GM18526 (cell line): ENCODE measurements around the gene MYO18B.

ENCODE experiments used
- POLR2A ChIP-seq: IDR thresholded peaks from 3 replicates; pipeline ENCODE4 v1.6.1; 2011; ENCODE audit not compliant: insufficient read length; ENCODE audit errors: extremely low read depth

MYO18B gene

DNA sequence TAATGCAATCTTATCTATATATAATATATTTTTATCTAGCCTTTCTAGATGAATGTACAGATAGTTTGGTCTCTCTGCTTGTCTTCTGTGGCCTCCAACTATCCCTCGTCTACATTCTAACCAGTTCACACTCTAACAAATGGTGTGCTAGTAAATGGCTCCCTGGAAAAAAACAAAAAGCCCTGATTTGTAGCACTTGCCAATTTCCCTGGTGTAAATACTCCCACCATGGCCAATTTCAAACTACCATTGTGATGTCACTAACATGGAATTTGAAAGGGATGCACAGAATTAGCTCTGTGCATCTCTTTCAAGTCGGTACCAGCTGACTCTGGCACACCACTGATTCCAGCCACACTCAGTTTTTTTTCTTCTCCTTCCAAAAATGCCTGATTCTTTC, 154.6 kb downstream of the MYO18B start:
- no peak for TF ChIP-seq POLR2A

DNA sequence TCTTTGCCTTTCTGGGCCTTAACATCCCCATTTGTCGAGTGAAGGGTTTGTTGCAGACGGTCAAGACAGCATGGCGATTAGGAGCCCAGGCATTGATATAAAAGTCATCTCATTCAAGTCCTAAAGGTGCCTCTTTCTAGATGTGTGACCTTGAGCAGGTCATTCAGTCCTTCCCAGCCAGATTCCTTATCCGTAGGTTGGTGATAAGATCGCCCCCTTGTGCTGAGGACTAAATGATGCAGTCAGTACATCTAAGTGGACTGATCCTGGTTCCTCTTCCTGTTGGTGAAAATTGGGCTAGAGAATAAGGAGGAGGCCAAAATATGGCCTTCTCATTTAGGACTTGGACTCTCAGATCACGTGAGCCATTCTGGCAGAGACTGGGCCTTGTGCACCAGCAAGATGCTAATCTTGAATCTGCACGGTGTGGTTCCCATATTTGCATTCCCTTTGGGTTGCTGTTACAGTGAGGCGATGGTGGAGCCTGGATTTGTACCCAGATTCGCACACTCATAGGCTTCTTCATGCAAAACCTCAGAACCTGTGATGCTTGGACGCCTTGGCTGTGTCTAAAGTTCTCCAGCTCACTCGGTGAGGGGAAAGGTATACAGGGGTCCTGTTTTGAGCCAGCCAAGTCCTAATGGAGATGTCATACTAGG, 156.8 kb downstream of the MYO18B start:
- TF ChIP-seq POLR2A = no peak

DNA sequence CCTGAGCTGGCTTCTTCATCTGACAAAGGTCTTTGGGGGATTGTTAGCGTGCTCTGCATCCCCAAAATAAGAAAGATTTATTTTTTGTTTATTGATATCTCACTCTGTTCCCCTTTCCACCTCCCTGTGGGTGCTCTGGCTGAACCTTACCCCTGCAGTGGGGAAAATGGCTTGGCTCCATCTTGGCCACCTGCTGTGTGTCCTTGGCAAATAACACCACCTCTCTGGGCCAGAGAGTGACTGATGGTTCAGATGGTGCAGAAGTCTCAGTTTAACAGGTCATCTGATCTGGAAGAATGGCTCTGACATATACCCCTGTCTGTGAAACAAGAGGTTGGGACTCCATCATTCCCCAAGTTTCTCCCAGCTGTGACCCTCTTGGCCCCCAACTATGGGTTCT, 157.6 kb downstream of the MYO18B start:
- no peak for TF ChIP-seq POLR2A

DNA sequence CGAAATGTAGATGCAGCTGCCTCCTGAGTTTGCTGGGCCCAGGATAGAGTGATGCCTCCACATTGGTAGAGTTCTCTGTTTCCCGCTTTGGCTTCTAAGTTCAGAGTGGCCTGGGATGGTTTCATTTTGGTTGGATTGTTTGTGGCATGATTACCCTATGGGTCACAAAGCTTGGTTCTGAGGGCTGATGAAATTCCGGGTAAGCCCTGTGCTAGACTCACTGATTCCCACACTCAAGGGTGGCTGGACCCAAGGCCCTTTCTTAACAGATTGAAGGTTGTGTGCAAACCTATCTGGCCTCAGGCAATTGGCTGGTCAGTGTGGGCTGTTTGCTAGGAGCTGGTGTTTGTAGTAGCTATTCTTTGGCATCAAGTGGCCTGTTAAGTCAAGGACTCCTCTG, 158.4 kb downstream of the MYO18B start:
- TF ChIP-seq POLR2A = no peak

DNA sequence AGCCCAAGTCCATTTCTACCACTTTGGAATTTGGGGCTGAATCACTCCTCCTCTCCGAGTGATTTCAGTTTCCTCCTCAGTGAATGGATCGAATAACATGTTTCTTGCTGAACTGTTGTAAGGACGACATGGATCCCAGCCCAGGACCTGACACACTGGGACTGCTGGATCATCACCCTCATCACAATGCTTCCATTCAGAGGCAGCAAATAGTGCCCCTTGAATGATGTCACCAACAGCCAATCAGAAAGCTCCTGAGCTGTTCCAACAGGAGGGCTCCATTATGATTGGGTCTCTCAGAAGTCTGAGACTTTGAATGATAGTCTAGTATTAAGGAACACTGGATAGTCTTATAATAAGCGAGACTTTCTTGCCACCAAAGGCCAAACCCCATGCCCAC, 158.9 kb downstream of the MYO18B start:
- no peak for TF ChIP-seq POLR2A

DNA sequence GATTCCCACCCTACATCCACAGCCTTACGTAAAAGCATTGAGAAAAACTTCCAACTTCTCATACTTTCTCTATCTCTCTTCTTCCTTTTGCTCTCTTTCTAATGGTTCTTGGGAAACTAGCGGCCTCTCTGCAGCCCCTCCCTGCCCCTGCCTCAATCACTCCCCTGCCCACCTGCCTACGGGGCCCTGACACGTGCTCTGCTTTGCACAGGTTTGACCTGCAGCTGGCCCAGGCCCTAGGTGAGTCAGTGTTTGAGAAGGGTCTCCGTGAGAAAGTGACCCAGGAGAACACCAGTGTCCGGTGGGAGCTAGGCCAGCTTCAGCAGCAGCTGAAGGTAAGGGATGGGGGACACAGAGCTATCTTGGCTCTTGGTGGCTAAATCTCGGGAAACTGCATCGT, 160.4 kb downstream of the MYO18B start:
- TF ChIP-seq POLR2A = no peak

DNA sequence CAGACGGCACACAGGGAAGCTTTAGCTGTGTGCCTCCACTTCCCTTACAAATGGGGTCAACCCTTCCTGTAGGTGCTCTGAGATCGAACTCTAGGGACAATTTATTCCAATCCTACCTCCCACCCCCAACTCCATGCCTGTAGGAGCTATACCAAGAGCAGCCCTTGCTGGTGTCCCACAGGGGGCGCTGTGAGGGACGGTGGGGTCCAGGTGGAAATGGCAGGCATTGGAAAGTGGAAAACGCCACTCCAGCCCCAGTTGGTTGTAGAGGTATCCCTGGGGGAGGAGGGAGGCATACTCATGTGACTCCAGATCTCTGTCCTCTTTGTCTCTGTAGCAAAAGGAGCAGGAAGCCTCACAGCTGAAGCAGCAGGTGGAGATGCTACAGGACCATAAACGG, 161.3 kb downstream of the MYO18B start:
- no peak for TF ChIP-seq POLR2A

DNA sequence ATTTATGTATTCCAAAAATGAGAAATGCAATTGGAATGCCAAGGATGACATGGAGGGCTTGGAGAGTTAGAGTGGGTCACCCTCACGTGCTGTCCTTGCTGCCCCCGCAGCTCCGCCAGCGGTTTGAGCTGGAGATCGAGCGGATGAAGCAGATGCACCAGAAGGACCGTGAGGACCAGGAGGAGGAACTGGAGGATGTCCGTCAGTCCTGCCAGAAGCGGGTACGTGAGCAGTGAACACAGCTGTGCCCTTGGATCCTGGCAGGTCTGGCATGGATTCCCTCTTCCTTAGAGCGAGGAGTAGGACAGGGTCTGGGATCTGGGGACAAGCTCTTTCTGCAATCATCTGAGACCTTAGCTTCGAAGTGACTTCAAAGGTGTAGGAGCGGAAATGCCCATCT, 166.2 kb downstream of the MYO18B start:
- no peak for TF ChIP-seq POLR2A

DNA sequence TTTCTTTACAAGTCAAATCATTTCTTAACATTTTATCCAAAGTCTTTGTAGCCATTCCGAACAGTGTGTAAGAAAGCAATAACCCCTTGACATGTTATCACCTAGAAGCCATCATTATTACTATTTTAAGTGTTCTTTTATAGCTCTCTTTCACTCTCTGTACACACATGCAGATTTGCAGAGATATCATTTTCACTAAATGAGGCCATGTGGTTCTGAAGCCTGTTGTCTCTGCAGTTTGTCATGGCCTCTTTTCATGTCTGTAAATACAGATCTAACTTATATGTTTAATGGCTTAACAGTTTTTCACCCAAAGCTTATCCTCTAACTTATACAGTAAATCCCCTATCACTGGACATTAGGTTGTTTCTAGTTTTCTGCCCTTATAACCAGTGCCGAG, 166.8 kb downstream of the MYO18B start:
- no peak for TF ChIP-seq POLR2A

DNA sequence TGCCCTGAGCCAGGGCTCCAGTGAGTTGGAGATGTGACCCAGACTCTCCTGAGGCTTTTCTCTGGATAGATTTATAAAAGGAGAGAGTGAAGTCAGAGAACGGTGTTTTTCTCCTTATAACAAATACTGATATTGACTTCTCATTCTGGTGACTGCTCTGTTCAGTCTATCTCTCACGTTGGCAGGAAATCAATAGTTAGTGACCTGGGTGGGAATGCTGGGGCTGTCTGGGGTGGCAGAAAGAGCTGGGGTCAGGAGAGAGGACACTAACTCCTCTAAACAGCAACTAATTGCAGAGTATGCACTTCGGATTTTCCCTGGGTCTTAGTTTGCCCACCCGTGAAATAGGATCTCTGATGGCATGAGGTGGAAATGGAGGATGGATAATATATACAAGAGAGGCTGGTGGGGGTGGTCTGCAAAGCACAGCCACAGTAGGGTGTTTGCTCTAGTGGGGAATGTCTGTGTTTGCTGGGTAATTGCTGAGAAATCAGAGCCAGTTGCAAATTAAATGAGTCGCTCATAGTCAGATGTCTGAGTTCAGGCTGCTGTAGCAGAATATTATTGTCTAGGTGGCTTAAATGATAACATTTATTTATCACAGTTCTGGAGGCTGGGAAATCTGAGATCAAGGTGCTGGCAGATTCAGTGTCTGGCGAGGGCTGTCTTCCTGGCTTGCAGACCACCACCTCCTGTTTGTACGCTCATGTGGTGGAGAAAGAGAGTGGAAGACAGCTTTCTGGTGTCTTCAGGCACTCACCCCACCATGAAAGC, 167.8 kb downstream of the MYO18B start:
- no peak for TF ChIP-seq POLR2A

DNA sequence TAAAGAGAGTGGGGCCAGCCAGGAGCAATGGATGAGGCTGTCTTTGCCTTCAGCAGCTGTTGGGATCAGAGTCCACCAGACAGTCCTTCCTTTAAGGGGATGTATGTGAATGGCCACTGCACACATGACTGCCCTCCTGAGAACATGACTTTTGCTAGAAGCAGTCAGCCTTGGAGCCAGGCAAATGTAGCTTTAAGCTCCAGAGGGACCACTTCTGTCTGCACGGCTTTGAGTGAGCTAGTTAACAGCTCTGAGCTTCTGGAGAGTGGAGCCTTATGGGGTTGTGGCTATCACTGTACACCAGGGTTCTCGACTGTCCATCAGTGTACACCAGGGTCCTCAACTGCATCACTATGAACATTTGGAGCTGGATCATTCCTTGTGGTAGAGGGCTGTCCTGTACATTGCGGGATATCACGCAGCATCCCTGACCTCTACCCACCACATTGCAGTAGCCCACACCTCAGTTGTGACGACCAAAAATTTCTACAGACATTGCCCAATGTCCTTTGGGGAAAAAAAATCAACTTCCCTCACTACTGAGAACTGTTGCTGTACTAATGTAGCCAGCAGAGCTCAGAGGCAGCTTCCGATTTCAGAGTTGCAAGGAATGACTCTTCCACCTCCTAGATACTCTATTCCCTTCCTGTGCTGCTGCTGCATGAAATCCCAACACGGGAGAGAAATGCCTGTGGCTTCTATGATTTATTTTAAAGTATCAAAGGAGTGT, 169.4 kb downstream of the MYO18B start:
- no peak for TF ChIP-seq POLR2A

DNA sequence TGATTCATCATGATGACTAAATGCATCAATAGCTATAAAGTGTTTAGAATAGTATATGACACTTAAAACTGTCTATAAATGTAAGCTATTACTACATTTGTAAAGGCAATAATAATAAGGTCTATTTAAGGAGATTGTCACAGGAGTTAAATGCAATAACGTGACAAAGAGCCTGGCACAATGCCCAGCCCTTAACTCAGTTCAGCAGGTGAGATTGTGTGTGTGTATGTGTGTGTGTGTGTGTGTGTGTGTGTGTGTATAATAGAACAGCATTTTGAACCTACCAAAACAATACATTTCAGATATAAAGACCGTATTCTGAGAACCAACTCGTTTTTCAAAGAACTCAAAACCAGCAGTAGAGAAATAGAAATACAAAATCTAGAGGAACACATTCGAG, 177.5 kb downstream of the MYO18B start:
- no peak for TF ChIP-seq POLR2A

DNA sequence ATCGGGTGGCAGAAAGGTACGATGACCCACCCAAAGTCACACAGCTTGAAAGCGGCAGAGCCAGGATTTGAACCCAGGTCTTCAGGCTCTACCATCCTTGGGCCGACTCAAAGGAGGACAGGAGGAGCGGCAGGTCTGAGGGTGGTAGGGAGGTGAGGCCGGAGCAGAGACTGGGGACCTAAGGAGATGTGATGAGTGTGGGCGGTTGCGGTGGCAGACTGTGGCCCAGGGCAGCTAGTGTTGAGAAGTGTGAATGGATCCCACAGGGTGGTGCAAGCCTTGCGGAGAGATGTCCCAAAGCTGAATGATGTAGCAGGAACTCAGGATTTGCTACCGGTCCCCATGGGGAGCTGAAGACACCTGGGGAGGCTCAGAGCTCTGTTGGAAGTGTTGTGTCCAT, 180.2 kb downstream of the MYO18B start:
- TF ChIP-seq POLR2A = no peak

DNA sequence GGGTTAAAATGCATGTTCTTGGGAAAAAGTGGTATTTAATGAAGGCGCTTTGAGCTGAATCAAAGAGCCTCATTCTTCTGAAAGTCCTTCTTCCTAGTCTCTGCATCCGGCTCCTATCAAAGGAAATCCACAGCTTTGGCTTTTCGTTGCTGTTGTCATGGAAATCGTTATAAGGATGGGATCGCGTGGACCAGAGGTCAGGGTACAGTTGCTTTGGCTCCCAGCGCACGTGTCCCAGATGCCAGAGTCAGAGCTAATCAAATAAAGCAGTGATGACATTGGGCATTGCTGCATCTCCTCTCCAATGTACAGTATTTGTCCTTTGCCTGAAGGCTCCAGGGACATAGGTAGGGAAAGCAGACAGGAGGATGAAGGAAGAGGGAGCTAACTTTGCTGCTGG, 181.9 kb downstream of the MYO18B start:
- no peak for TF ChIP-seq POLR2A

DNA sequence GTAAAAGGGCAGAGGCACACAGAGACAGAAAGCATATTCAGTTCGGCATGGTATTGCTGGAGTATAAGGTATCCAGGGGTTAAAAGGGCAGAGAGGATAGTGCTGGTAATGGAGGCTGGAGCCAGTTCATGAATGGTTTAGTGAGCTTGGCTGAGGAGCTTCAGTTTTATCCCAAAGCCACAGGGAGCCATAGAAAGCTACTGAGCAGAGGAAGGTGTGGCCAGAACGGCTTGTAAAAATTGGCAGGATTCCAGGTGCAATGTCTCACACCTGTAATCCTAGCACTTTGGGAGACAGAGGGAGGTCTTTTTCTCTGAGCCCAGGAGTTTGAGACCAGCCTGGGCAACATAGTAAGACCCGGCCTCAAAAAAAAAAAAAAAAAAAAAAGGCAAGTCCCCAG, 186.1 kb downstream of the MYO18B start:
- no peak for TF ChIP-seq POLR2A

DNA sequence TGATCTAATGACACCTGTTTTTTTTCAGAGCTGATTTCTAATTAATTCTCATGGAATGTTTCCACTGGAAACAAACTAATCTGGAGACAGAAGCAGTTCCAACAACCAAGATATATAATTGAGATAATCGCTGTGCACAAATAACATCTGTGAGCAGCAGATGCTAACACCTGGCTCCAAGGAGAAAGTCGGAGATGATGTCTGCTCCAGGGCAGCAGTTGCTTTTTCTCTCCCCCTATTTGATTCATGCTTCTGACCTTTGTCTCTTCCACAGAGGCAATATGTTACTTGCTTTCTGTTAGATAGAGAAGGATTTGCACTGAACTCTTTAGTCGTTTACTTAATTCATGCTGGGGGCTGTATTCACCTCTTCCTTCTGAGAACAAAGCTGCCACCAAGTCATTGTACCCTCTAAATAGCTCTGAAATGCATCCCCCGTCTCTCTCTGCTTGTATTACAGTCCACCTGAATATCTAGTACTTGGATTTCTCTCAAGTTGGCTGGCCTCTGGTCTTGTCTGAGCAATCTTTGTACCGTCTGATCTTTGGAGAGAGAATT, 187.4 kb downstream of the MYO18B start:
- no peak for TF ChIP-seq POLR2A
